DMS79 treated with DMSO at 0.1 percent for 48 hours (cell line): ENCODE measurements around the gene SLC38A10.

Experiments used
- DNase-seq: peaks from one replicate; lab custom pipeline; 2025; lab: John Stamatoyannopoulos, UW

Gene SLC38A10

DNA sequence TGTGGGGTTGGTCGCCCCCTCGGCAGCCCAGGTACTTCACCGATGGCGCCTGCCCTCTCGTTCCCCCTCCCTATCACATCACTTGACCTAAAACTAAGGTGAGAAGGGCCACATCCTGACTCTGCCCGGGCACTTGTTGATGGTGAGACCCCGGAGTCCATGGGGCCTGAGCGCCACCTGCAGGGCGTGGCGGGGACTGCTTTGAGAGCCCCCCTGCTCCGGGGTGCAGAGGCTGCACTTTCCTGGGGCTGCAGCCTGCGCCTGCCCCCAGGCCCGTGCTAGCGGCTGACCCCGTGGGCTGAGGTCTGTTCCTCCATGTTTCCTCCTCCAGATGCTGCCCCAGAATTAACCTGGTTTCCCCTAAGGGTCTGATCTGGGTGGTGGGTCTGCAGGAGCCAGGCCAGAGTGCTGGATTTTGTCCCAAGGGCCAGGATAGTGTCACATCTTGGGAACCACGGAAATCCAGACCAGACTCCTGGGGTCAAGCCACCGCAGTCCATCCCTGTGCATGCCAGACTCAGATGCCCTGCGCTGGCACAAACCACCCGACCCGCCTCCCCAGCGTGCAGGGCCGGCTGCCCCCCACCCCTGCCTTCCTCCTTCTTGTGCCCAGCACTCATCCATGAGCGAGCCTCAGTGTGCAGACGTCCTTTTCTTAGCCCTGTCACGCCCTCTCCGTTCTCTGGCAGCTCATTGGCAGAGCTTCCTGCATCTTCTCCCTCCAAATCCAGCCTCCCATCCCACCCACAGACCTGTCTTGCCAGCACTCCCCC is 53.3 kb downstream of the SLC38A10 start:
- peak; percentile 3 for DNase-seq

GRCh38 chr17:81241203-81241602 is 53.9 kb downstream of the SLC38A10 start:
- no peak for DNase-seq

- DNase-seq = no peak
Observed at GRCh38 chr17:81240761-81241160, 54.3 kb downstream of the SLC38A10 start.

DNA sequence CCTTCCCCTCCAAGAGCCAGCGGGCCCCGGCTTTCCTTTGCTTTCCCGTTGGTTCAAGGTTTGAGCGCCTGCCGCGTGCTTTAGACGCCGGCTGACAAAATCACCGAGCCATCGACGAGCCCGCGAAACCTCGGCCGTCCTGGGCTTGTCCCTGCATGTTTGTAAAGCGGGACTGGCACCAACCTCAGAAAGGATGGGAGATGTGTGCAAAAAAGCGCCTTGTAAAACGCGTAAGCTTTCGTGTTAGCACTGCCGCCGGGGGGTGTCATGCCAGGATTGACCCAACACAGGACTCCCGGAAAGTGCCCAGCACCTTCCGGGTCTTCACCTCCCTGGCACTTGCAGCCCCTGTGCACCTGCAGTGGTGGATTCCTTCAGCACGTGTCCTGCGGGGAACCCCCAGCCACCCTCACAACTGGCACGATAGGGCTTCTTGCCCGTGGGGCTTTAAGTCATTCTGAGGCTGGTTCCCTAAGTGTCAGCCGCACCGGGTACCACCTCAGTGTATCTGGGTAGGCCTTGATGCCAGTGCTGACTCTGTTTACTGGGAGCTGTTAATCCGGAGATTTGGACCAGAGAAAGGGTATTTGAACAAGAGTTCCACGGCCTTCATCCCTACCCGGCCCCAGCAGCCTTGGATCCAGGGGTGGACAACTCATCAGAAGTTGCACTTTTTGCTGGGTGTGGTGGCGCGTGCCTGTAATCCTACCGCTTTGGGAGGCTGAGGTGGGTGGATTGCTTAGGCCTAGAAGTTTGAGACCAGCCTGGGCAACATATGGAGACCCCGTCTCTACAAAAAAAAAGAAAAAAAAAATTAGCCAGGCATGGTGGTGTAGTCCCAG is 55.2 kb downstream of the SLC38A10 start:
- no peak for DNase-seq

DNA sequence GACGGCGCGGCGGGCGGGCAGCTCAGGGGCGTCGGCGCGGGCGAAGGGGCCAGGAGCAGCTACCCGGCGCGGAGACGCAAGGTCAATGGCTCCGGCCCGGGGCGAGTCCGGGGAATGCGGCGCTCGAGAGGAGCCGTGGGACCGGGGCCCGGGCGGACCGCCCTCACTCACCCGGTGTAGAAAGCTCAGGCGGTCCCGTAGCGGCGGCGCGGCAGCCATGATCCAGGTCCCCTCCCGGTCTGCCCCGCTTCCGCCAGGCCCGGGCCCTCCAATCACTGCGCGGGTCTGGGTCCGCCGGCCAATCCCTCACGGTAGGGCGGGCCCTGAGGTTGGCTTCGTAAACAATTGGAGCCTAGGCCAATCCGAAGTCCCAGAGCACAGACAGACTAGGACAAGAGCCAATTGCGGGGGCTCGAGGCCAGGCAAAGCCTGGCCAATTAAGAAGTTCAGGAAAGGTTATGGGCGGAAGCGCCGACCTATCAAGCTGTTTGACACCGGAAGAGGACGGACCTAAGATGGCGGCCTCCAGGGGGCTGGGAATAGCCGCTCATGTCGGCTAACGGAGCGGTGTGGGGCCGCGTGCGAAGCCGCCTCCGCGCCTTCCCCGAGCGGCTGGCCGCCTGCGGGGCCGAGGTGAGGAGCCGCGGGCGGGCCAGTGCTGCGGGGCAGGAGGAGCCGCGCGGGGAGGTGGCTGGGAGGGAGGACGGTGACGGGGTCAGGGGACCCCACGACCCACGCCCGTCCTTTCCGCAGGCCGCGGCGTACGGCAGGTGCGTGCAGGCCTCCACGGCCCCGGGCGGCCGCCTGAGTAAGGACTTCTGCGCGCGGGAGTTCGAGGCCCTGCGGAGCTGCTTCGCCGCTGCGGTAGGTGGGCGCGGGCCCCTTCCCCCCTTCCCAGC is 56.0 kb downstream of the SLC38A10 start, which contains the start of the genes NDUFAF8 and TEPSIN:
Gene NDUFAF8 (plus strand): TSS at position 504 of the 899 bp plus-strand sequence. CDS start 46 bp downstream, at position 550.
Gene TEPSIN (minus strand): TSS at position 241 of the 899 bp plus-strand sequence. CDS start 22 bp downstream, at position 219.
- peak; percentile 83 for DNase-seq

- no peak for DNase-seq
Observed at GRCh38 chr17:81238490-81238814, 56.7 kb downstream of the SLC38A10 start.

GRCh38 chr17:81237591-81238489 is 57.3 kb downstream of the SLC38A10 start:
- no peak for DNase-seq

- DNase-seq = no peak
Observed at GRCh38 chr17:81236784-81237183, 58.3 kb downstream of the SLC38A10 start.

DNA sequence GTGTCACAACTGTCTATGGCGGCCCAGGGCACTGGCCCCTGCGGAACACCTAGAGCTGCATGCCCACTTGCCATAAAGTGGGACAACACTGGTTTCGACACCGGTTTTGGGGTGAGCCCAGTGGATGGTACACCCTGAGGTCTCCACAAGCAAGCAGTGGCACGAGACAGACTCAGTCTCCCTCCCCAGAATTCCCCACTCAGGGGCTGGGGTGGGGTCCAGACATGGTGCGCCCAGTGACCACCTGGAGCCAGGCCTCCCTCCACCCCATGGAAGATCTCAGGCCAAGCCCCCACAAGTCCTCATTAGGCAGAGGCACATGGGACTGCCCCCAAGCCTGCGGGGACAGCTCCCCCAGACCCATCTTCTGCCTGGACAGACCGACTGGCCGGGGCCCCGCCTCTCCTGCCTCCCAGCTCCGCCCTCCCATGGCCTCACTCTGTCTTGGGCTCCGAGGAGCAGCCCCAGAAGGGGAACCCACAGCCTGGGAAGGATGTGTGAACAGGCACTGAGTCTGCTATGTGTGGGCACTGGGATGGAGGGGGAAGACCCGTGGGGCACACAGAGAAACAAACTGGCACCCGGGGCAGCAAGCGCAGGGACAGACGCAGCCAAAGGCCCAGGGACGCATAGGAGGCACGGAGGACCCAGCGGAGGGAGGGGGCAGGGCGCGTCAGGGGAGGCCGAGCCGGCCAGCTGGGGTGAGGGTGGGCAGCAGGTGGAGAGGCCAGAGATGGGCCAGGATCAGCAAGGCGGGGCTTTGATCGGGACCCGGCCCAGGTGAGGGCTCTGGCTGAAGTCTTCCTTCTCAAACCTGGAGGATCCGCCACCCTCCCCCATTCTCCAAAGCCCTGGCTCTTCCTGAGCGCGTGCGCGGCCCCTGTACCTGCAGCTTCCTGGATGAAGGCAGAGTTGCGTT is 59.0 kb downstream of the SLC38A10 start:
- no peak for DNase-seq

DNA sequence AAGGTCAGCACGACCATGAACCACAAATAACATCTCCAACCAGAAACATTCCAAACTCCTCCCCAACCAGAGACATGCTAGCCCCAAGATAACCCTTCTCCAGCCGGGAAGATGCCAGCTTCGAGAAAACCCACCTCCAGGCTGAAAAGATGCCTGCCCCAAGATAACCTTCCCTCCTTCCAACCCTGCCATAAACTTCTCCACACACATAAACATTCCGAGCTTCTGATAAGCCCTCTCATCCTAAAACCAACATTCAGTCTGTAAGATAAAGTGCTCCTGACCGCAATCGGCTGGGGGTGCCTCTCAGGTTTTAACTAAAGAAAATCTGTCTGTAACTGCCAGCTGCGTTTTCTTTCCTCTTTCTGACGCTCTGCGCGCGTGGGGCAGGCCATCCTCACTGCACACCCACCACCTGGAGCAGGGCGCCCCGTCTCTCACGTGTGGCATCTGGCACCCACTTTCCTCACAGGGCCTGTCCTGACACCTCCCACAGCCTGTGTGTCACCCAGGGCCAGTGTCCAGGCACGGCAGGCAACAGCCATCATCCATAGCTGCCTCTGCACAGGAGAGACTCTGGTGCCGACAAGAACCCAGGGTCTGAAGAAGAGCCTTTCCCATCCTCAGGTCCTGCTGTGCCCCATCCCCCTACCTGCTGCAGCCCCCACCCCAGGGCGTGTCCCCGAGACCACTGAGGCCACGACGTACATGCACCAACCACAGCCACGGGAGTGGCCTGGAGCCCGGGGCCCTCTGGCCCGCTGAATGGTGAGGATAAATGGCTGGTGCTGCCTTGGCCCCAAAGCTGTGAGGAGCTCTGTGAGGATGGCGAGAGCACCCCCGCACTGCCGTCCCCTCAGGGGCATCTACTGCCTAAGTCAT is 59.9 kb downstream of the SLC38A10 start:
- DNase-seq = no peak

DNA sequence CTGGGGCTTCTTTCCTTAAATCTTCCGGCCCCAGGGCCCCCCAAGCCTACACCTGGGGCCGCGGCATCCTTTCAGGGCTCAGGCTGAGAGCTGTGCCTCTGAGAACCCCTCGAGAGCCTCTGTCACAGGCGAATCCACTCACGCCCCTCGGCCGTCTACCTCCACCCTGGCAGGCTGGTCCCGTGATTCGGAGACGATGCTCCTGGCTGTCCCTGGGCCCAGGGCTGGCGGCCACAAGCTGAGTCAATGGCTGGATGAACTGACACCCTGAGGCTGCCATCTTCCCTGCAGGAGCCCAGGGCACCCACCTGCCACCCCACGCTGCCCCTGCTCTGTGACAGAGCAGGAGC is 60.6 kb downstream of the SLC38A10 start:
- no peak for DNase-seq

DNA sequence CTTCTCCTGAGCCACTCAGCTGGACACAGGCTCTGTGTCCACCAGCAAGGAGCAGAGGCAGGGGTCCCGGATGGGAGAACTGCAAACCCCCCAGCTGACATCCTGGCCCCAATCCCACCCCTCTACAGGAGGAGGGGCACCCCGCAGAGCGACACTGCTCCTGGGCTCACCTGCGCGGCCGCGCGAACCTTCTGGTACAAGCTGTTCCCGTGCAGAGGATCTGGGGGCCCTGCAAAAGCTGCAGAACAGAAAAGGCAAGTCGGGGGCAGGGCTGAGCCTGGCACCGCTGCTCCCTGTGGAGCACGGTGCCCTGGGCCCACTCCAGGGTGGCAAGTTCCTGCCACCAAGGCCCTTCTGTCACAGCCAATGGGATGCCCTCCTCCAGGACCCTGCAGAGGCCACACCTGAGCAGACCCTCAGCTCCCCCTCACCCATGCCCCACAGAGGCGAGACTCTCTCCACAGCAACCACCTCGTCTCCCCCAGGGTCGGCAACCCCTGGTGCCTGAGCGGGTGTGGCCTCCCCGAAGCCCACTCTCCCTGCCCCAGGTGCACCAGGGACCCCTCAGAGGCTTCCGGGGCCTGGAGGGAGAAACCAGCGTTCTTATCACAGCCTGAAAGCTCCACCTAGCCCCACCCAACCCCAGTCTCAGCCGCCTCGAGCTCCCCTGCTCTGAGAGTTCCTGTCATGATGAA is 61.1 kb downstream of the SLC38A10 start:
- DNase-seq = no peak

DNA sequence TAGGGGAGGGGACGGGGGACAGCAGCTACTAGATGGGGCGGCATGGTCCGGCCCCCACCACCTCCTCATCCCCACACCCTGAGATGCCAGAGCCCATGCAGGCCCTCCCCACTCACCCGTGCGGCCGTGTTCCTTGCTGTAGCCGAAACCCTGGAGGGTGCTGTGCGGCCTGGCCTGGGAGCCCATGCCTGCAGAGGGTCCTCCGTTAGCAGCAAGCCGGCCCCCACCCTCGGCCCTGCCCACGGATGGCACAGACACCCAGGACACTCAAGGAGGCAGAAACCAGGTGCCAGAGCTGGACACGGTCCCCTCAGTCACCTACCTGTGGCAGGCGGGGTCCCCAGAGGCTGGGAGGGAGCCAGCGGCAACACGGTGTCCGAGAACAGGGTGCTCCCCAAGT is 61.8 kb downstream of the SLC38A10 start:
- DNase-seq = no peak

GRCh38 chr17:81232616-81233241 is 62.4 kb downstream of the SLC38A10 start:
- no peak for DNase-seq

- no peak for DNase-seq
Observed at GRCh38 chr17:81231766-81232581, 63.1 kb downstream of the SLC38A10 start.

GRCh38 chr17:81231121-81231645 is 63.9 kb downstream of the SLC38A10 start:
- DNase-seq = no peak
